ENCODE data around the gene SCGB2B2. TPM values are rescaled to one million over a fixed set of nuclear protein-coding genes. Genes with fewer than 3 reads are reported as not detected.

SCGB2B2 gene
- total and polyA plus RNA-seq, 2 of the 4 experiments (the other 2 are of a cell fraction) = not detected

- BruUV-seq (replicated peaks) = no TSS peak
- intact Hi-C loops (cut with micrococcal nuclease) = no loop called here
- ChIA-PET POLR2A (ENCODE audit: unreplicated experiment) (no interaction called here), CTCF (no interaction called here)
- Histone ChIP-seq H3K27me3 (ENCODE audit: control insufficient read depth, insufficient read depth, low read length) (no peaks in the 10 kb centered on the region; the same call in 1 of the 2 replicates), H3K79me1 (ENCODE audit: low read depth in 1 of 2, low read length in 2 of 2) (no peaks in the 10 kb centered on the region), H3K56ac (ENCODE audit: extremely low read depth, insufficient read depth, low read length) (no peak overlapping the region), H3K18ac (ENCODE audit: low read depth, low read length) (no peak overlapping the region), H3K4me3 (ENCODE audit: insufficient read depth, low read depth, low read length) (no peak overlapping the region), H3K4me2 (ENCODE audit: low read depth, low read length) (no peak overlapping the region), H2BK20ac (ENCODE audit: low read depth, low read length) (no peak overlapping the region), H3K9ac (ENCODE audit: low read depth, low read length) (no peak overlapping the region), H2BK5ac (ENCODE audit: low read depth, low read length, poor library complexity, severe bottlenecking) (no peak overlapping the region), H3K27ac (ENCODE audit: insufficient read depth, low read length) (no peak overlapping the region), H2AFZ (replicated peaks; ENCODE audit: low read length, poor library complexity) (no peak overlapping the region), H2AK5ac (ENCODE audit: low read depth, low read length) (no peak overlapping the region), H2BK15ac (ENCODE audit: low read depth, low read length) (no peak overlapping the region), H4K91ac (ENCODE audit: insufficient read depth, low read depth, low read length) (no peak overlapping the region), H2BK120ac (ENCODE audit: low read depth, low read length) (no peak overlapping the region), H3K9me3 (ENCODE audit: control insufficient read depth, insufficient read depth, low read length) (no peaks in the 10 kb centered on the region), H3K23ac (ENCODE audit: low read depth, low read length) (no peak overlapping the region), H3K9me1 (ENCODE audit: insufficient read depth, low read length) (no peaks in the 10 kb centered on the region), H3K14ac (replicated peaks; ENCODE audit: low read depth, low read length) (no peak overlapping the region), H4K8ac (ENCODE audit: low read depth in 2 of 2, low read length in 2 of 2) (no peak overlapping the region), H4K20me1 (ENCODE audit: insufficient read depth, low read length) (no peaks in the 10 kb centered on the region), H4K5ac (ENCODE audit: low read depth, low read length) (no peak overlapping the region), H3K4ac (ENCODE audit: low read depth, low read length) (no peak overlapping the region), H3K36me3 (ENCODE audit: control insufficient read depth, insufficient read depth, low read length) (no peaks in the 10 kb centered on the region), H3K4me1 (ENCODE audit: control insufficient read depth, insufficient read depth, low read length) (no peaks in the 10 kb centered on the region), H2AK9ac (replicated peaks; ENCODE audit: low read depth, low read length, poor library complexity) (no peak overlapping the region)
- dilution Hi-C loops (cut with HindIII; ENCODE audit: low sequenced_read_pairs, unreplicated experiment) = no loop called here
- ATAC-seq (ENCODE audit: low read depth) (no peak), DNase-seq (no peak)
- in situ Hi-C loops (cut with MboI; ENCODE audit: low sequenced_read_pairs) = no loop called here
- TF ChIP-seq, protein P1, sequence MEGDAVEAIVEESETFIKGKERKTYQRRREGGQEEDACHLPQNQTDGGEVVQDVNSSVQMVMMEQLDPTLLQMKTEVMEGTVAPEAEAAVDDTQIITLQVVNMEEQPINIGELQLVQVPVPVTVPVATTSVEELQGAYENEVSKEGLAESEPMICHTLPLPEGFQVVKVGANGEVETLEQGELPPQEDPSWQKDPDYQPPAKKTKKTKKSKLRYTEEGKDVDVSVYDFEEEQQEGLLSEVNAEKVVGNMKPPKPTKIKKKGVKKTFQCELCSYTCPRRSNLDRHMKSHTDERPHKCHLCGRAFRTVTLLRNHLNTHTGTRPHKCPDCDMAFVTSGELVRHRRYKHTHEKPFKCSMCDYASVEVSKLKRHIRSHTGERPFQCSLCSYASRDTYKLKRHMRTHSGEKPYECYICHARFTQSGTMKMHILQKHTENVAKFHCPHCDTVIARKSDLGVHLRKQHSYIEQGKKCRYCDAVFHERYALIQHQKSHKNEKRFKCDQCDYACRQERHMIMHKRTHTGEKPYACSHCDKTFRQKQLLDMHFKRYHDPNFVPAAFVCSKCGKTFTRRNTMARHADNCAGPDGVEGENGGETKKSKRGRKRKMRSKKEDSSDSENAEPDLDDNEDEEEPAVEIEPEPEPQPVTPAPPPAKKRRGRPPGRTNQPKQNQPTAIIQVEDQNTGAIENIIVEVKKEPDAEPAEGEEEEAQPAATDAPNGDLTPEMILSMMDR (conservative IDR thresholded peaks at IDR 0.05; ENCODE audit: low read depth, low read length) = no peak
- TF ChIP-seq CEBPB (IDR thresholded peaks at IDR 0.05; ENCODE audit: low read depth, low read length) (no peak), RFX5 (IDR thresholded peaks at IDR 0.05; ENCODE audit: low read depth, low read length) (no peak), RCOR1 (IDR thresholded peaks at IDR 0.05; ENCODE audit: insufficient replicate concordance, low read length) (no peak), CHD1 (IDR thresholded peaks at IDR 0.05; ENCODE audit: low read depth, low read length) (no peak), MAZ (IDR thresholded peaks at IDR 0.05; ENCODE audit: borderline replicate concordance, low read depth, low read length) (no peak)
- WGBS, 2 experiments (ENCODE audit: extremely low coverage in 2 of 2, insufficient read length in 1 of 2) = 54% methylated on average over 7 of the region's 10 CpGs; no CpG with 5 or more reads in 1 of the 2 experiments
Measured at GRCh38 chr19:34644991-34645461, 31.9 kb downstream of the SCGB2B2 start.

All from IMR-90 (cell line).